Ascending aorta (tissue), 2 donors: ENCODE results near the gene SYT3. TPM values are rescaled to one million over a fixed set of nuclear protein-coding genes. Genes with fewer than 3 reads are reported as not detected.

ENCODE experiments used
- DNase-seq, 2 donors: peaks; one replicate each; pipeline ENCODE4 v3.0.0-alpha.2; 2019; ENCODE audit warnings: low spot score in 2 of 2
- H3K27ac ChIP-seq, 2 donors: fragments of 200-600 bp; sonication (generic); one replicate each; pipeline ENCODE4 v1.5.1; 2016 to 2017; ENCODE audit warnings: mild to moderate bottlenecking in 1 of 2
- H3K27me3 ChIP-seq: fragments of 200-600 bp; sonication (generic); one replicate; pipeline ENCODE4 v1.5.1; 2017
- H3K36me3 ChIP-seq, 2 donors: fragments of 200-600 bp; sonication (generic); one replicate each; pipeline ENCODE4 v1.5.1; 2016
- H3K4me1 ChIP-seq, 2 donors: fragments of 200-600 bp; sonication (generic); one replicate each; pipeline ENCODE4 v1.5.1; 2016 to 2017; ENCODE audit warnings: mild to moderate bottlenecking in 1 of 2
- H3K4me3 ChIP-seq, 2 donors: fragments of 200-600 bp; sonication (generic); one replicate each; pipeline ENCODE4 v1.5.1; 2016 to 2017; ENCODE audit warnings: mild to moderate bottlenecking in 1 of 2
- H3K9me3 ChIP-seq, 2 donors: fragments of 200-600 bp; sonication (generic); one replicate each; pipeline ENCODE4 v1.5.1; 2016
- CTCF ChIP-seq, 3 experiments: fragments of 200-600 bp in 2 of 3; fragments of 450-650 bp in 1 of 3; sonication (generic) in 2 of 3; IDR thresholded peaks; one replicate each; pipeline ENCODE4 v1.5.1; 2016 to 2019; ENCODE audit warnings: antibody characterized with exemption in 3 of 3, mild to moderate bottlenecking in 1 of 3, moderate library complexity in 1 of 3
- intact Hi-C: fragments of 100-400 bp; cut with DNase I; formaldehyde crosslinking; loops from one replicate; pipeline ENCODE4 v1.15.1; 2023
- total RNA-seq: library from RNA; depleted of rRNA; stranded (reverse); fragments of >200 nt; gene quantifications from one replicate; pipeline ENCODE4 v1.1.0, GENCODE V29; 2016

SYT3 gene
- total RNA-seq, 1 donor from 2014 or later, result 2.2 TPM

DNA sequence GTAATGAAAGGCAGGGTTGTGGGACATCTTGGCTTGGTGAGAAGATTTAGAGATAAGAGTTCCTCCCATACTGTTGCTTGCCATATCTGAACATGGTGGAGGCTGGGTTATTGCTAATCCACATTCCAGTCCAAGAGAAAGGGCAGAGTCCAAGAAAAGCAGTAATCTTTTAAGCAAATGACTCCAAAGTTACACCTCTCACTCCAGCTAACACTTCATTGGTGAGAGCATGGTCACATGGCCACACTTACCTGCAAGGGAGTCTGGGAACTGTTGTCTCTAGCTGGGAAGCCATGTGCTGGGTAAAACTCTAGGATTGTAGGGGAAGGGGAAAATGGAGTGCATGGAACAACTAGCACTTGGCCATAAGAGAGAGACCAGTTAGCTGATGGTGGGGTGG, 15.2 kb upstream of the SYT3 start:
- intact Hi-C loops, result no loop called here
- no peaks in the 10 kb centered on the region for H3K36me3 ChIP-seq
- no peak for DNase-seq
- no peak overlapping the region for H3K27ac ChIP-seq
- H3K9me3 ChIP-seq, result peaks cover 0 to 7% of the 10 kb centered on the region in 2 donors
- peaks cover 2% of the 10 kb centered on the region for H3K27me3 ChIP-seq
- no peak for TF ChIP-seq CTCF (IDR thresholded peaks at IDR 0.05)
- H3K4me1 ChIP-seq, result no peaks in the 10 kb centered on the region
- no peak overlapping the region for H3K4me3 ChIP-seq

GRCh38 chr19:50652722-50653121, 13.0 kb upstream of the SYT3 start:
- no peak for TF ChIP-seq CTCF (IDR thresholded peaks at IDR 0.05)
- no peaks in the 10 kb centered on the region for H3K4me1 ChIP-seq
- H3K27ac ChIP-seq, result no peak overlapping the region
- H3K9me3 ChIP-seq, result peaks cover 0 to 7% of the 10 kb centered on the region in 2 donors
- DNase-seq, result no peak
- intact Hi-C loops, result no loop called here
- no peak overlapping the region for H3K4me3 ChIP-seq
- no peaks in the 10 kb centered on the region for H3K36me3 ChIP-seq
- H3K27me3 ChIP-seq, result no peaks in the 10 kb centered on the region

DNA sequence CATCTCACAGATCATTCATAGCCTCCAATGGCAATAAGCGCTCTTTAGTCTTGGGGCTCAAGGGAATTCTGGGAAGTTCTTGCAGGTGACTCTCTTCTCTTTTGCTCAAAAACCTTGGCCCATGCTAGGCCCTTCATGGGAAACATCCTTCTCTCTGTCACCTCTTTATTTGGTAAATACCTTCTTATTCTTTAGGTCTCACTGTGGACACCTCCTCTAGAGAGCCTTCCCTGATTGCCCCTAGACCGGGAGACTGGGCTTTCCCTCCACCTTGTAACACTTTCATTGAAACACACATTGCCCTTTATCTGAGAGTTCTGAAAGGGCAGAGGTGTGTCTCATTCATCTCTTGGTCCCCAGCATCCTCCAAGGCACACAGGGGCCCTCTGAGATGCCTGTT, 11.5 kb upstream of the SYT3 start:
- intact Hi-C loops, result no loop called here
- no peak overlapping the region for H3K4me3 ChIP-seq
- no peak overlapping the region for H3K27ac ChIP-seq
- no peak for TF ChIP-seq CTCF (IDR thresholded peaks at IDR 0.05)
- H3K9me3 ChIP-seq, result peaks cover 0 to 7% of the 10 kb centered on the region in 2 donors
- H3K36me3 ChIP-seq, result no peaks in the 10 kb centered on the region
- H3K27me3 ChIP-seq, result no peaks in the 10 kb centered on the region
- DNase-seq, result no peak
- no peaks in the 10 kb centered on the region for H3K4me1 ChIP-seq

- Histone ChIP-seq H3K4me3 (no peak within 1 kb of the TSS), H3K4me1 (no peaks in the 10 kb centered on the region), H3K9me3 (peaks cover 0 to under 1% of the 10 kb centered on the region in 2 donors), H3K27ac (no peak within 1 kb of the TSS), H3K27me3 (no peaks in the 10 kb centered on the region), H3K36me3 (no peaks in the 10 kb centered on the region)
- no peak for DNase-seq
- intact Hi-C loops, result no loop called here
- no peak for TF ChIP-seq CTCF (IDR thresholded peaks at IDR 0.05)
Observed at GRCh38 chr19:50649433-50650391, 10.0 kb upstream of the SYT3 start, which contains the start of gene C19orf81. Gene C19orf81, plus strand, starts transcription at chr19:50649445. Its CDS starts 0 bp downstream, at chr19:50649445.

- no peak for DNase-seq
- intact Hi-C loops, result no loop called here
- no peak for TF ChIP-seq CTCF (IDR thresholded peaks at IDR 0.05)
- H3K9me3 ChIP-seq, result no peaks in the 10 kb centered on the region
- no peak overlapping the region for H3K4me3 ChIP-seq
- H3K27me3 ChIP-seq, result no peaks in the 10 kb centered on the region
- H3K36me3 ChIP-seq, result no peaks in the 10 kb centered on the region
- no peak overlapping the region for H3K27ac ChIP-seq
- no peaks in the 10 kb centered on the region for H3K4me1 ChIP-seq
Observed at GRCh38 chr19:50648659-50649058, 9.0 kb upstream of the SYT3 start.
